Stimulated activated effector memory CD8-positive, alpha-beta T cell treated with anti-CD3 and anti-CD28 coated beads, Interleukin-12 subunit alpha, Interleukin-12 subunit beta, amount 100 ng/mL, for 72 hours (primary cell): Measurements from ENCODE around the gene PTPN21.

Source experiments
- ATAC-seq: fragments of 150-1000 bp; cut with Tn5 transposase; 2 replicates; pipeline ENCODE4 v1.10.0; 2021
- DNase-seq, 2 donors: peaks; one replicate each; pipeline ENCODE4 v3.0.0; 2021 to 2022; ENCODE audit warnings: low spot score in 2 of 2
- H3K27ac Mint-ChIP-seq: one replicate; pipeline ENCODE4 v1.8.0; 2022; ENCODE audit warnings: mild to moderate bottlenecking, mixed read lengths
- H3K36me3 Mint-ChIP-seq: one replicate; pipeline ENCODE4 v1.8.0; 2022; ENCODE audit warnings: mild to moderate bottlenecking, mixed read lengths
- H3K4me1 Mint-ChIP-seq: one replicate; pipeline ENCODE4 v1.8.0; 2022; ENCODE audit warnings: mixed read lengths
- H3K4me3 Mint-ChIP-seq: one replicate; pipeline ENCODE4 v1.8.0; 2022; ENCODE audit warnings: mild to moderate bottlenecking, mixed read lengths
- H3K9me3 Mint-ChIP-seq: one replicate; pipeline ENCODE4 v1.8.0; 2022; ENCODE audit warnings: mixed read lengths

PTPN21 gene

DNA sequence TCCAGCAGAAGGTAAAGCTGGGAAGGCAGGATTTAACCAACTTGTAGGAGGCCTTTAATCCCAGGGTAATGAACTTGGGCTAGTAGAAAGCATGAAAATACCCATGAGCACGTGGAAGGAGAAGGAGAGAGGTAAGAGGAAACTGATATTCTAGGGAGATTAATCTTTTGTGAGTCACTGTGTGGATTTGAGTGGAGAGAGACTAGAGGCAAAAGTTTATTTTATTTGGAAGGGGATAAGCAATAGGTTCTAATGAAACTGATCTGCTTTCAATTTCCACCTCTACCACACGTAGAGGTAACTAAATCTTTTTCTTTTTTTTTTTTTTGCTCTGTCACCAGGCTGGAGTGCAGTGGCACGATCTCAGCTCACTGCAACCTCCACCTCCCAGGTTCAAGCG lies 52.1 kb downstream of the PTPN21 start:
- ATAC-seq (no peak), DNase-seq (no peak)
- no peak overlapping the region for H3K27ac Mint-ChIP-seq
- no peaks in the 10 kb centered on the region for H3K9me3 Mint-ChIP-seq
- H3K4me1 Mint-ChIP-seq: no peaks in the 10 kb centered on the region
- no peaks in the 10 kb centered on the region for H3K36me3 Mint-ChIP-seq
- H3K4me3 Mint-ChIP-seq: no peak overlapping the region

DNA sequence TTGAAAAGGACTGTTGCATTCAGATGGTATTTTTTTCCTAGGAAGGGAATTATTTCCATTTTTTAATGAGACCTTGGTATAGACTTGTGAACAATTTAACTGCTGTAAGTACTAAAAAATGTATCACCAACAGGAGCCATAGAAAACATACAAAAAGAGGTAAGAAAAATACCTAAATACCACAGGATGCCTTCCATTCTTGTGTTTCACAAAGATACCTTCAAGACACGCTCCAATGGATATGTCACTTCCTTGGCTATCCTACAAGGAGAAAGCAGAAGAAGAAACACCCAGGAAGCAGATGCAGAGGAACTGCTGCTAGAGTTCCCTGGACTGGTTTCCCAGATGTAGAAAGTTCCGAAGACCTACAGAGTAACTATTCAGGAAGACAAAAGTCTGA lies 54.2 kb downstream of the PTPN21 start:
- no peak overlapping the region for H3K27ac Mint-ChIP-seq
- ATAC-seq (no peak), DNase-seq (no peak)
- H3K9me3 Mint-ChIP-seq: no peaks in the 10 kb centered on the region
- H3K4me3 Mint-ChIP-seq: no peak overlapping the region
- H3K36me3 Mint-ChIP-seq: no peaks in the 10 kb centered on the region
- no peaks in the 10 kb centered on the region for H3K4me1 Mint-ChIP-seq

DNA sequence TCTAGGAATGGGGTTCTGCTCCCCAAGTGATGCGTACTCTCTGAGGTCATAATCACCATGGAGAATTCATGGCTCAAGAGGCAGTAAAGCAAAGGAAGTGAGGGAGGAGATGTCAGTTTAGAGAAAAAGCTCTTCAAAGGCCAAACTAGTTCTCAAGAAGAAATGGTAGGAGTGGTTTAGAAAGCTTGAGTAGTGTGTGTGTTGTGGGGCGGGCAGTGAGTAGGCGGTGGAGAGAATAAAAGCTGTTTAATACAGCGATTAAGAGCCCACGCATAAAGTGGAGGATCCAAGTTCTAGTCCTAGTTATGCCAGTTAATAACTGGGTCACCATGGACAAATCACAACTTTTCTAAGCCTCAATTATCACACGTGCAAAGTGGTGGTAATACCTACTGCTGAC lies 55.6 kb downstream of the PTPN21 start:
- ATAC-seq: no peak
- no peaks in the 10 kb centered on the region for H3K36me3 Mint-ChIP-seq
- H3K27ac Mint-ChIP-seq: no peak overlapping the region
- no peaks in the 10 kb centered on the region for H3K4me1 Mint-ChIP-seq
- no peak overlapping the region for H3K4me3 Mint-ChIP-seq
- H3K9me3 Mint-ChIP-seq: no peaks in the 10 kb centered on the region
- DNase-seq: no peak

DNA sequence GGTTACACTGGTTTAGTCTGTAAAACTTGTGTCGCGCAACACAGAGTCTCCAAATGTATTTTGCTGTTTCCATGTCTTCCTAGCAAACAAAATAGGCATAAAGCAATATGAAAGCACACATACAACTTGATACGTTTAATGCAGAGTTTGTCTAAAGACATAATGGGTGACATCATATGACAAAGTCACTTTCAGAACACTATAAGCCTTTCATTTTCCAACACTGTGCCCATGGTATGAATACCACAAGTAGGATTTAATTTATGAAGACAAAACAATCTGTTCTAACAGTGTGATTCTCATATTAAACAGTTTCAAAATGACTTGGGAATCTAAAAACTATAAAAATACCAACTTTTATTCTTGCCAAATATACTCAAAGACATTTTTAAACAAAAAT lies 58.4 kb downstream of the PTPN21 start:
- Mint-ChIP-seq H3K27ac (no peak overlapping the region), H3K9me3 (no peaks in the 10 kb centered on the region), H3K4me1 (peaks cover 8% of the 10 kb centered on the region), H3K4me3 (no peak overlapping the region), H3K36me3 (peaks cover 4% of the 10 kb centered on the region)
- no peak for ATAC-seq
- DNase-seq: no peak

DNA sequence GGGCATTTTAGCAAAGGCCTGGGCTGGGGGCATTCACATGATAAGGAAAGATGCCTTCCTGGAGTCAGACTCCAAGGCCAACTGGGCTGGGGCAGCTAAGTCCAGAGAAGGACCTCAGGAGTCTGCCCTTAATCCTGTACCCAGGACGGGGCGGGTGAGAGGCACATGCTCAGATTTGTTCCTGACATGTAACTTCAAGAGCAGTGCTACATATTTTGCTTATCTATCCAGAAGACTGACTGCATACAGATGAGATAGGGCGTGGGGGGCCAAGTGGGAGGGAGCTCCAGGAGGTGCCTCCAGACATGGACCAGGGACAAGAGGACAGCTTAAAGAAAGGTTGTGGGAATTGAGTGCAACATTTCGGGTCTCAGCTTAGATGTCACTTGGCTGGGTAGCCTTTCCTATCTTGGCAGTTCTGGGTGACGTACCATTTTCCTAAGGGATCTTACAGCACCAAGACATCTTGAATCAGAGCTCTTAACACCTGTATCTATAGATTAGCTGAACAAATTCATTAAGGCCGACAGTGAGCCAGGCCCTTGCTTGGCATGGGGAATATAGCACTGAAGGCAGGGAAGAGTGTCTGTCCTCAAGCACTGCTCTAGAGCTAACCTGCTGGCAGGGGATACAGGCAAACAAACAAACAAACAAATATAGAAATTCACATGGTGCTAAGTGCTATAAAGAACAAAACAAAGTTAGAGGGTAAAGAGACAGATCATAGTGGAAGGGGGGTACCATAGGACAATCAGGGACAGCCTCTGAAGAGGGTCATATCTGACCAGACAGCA lies 61.2 kb downstream of the PTPN21 start:
- Mint-ChIP-seq H3K27ac (no peak overlapping the region), H3K9me3 (no peaks in the 10 kb centered on the region), H3K4me3 (no peak overlapping the region), H3K4me1 (peaks cover 8% of the 10 kb centered on the region), H3K36me3 (peaks cover 4% of the 10 kb centered on the region)
- ATAC-seq: no peak
- DNase-seq: no peak

DNA sequence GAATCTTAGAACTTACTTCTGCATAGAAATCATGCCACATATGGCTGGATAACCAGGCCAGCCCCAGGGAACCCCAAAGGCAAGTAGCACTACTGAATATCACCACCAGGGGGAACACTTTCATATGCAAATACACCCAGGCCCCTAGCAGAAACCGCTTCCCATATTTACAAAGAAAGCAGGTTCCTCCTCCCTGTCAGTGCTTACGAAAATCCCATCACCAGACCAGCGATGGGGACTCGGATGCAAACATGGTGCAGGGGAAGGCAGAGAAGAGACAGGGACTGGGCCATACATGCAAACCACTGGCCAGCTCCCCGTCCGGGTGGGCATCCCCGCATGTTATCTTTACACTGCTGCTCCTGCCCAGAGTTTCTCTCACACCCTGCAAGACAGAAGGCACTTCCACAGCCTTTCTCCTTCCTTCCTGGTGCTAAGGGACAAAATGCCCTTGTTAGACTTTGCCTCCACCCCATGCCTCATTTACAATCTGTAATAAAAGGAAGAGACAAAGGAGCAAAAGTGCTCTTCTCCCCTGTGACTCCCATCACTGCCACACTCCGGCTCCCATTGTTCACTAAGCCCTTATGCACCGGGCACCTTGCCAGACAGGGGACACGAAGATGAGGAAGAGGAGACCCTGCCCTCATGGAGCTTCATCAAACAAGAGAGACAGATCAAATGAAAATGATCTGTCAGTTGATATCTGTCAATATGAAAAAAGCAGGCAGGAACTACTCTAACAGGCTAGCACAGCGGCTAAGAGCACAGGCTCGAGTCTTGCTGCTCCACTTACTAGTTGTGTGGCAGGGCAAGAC lies 62.3 kb downstream of the PTPN21 start:
- DNase-seq: peak; percentile 62 to 83
- Mint-ChIP-seq H3K27ac (no peak overlapping the region), H3K4me1 (peaks cover 8% of the 10 kb centered on the region), H3K36me3 (peaks cover 4% of the 10 kb centered on the region), H3K4me3 (no peak overlapping the region), H3K9me3 (no peaks in the 10 kb centered on the region)
- peak; percentile 58 for ATAC-seq

DNA sequence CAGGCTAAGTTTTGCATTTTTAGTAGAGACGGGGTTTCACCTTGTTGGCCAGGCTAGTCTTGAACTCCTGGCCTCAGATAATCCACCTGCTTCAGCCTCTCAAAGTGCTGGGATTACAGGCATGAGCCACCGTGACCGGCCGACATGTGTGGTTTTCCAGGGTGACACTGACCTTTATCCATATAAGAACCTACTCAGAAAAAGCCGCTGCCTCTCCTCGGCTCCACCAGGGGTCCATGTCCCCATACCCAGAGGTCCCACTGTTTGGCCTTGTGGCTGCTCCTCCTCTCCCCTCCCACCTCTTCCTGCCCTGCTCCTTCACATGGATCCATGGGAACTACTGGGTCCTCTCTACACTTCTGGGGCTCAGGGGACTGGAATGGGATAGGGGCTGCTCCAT lies 64.6 kb downstream of the PTPN21 start:
- ATAC-seq: no peak
- Mint-ChIP-seq H3K9me3 (no peaks in the 10 kb centered on the region), H3K4me3 (no peak overlapping the region), H3K27ac (no peak overlapping the region), H3K36me3 (peaks cover 4% of the 10 kb centered on the region), H3K4me1 (peaks cover 8% of the 10 kb centered on the region)
- DNase-seq: no peak

DNA sequence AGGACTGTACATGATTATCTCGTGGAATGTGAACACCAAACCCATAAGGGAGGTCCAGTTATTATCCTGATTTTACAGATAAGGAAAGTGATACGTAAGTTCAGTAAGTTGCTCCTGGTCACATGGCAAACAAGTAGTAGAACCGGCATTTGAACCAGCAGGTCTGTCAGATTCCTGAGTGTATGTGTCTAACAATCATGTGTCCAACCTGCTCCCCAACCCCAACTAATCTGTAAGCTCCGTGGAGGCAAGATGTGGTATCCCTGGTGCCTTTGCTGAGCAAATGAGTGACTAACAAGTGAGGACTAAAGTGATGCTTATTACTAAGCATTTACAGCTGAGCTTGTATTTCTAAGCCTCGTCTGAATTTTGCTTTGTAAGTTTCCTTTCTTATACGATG lies 65.9 kb downstream of the PTPN21 start:
- Mint-ChIP-seq H3K4me3 (no peak overlapping the region), H3K36me3 (peaks cover 4% of the 10 kb centered on the region), H3K4me1 (peaks cover 8% of the 10 kb centered on the region), H3K9me3 (no peaks in the 10 kb centered on the region), H3K27ac (no peak overlapping the region)
- DNase-seq (no peak), ATAC-seq (no peak)

- H3K27ac Mint-ChIP-seq: no peak overlapping the region
- ATAC-seq: no peak
Measured at GRCh38 chr14:88488081-88488480, 66.7 kb downstream of the PTPN21 start.

GRCh38 chr14:88482524-88482923 lies 72.3 kb downstream of the PTPN21 start:
- Mint-ChIP-seq H3K9me3 (no peaks in the 10 kb centered on the region), H3K4me3 (no peak overlapping the region), H3K36me3 (no peaks in the 10 kb centered on the region), H3K4me1 (no peaks in the 10 kb centered on the region), H3K27ac (no peak overlapping the region)
- ATAC-seq (no peak), DNase-seq (no peak)

More at GRCh38 chr14:88488081-88488480, 66.7 kb downstream of the PTPN21 start:
- peaks cover 4% of the 10 kb centered on the region for H3K36me3 Mint-ChIP-seq
- H3K4me1 Mint-ChIP-seq: peaks cover 8% of the 10 kb centered on the region
- DNase-seq: no peak
- no peaks in the 10 kb centered on the region for H3K9me3 Mint-ChIP-seq
- H3K4me3 Mint-ChIP-seq: no peak overlapping the region

GRCh38 chr14:88481794-88482193 lies 73.0 kb downstream of the PTPN21 start:
- Mint-ChIP-seq H3K36me3 (no peaks in the 10 kb centered on the region), H3K27ac (no peak overlapping the region), H3K4me3 (no peak overlapping the region)

DNA sequence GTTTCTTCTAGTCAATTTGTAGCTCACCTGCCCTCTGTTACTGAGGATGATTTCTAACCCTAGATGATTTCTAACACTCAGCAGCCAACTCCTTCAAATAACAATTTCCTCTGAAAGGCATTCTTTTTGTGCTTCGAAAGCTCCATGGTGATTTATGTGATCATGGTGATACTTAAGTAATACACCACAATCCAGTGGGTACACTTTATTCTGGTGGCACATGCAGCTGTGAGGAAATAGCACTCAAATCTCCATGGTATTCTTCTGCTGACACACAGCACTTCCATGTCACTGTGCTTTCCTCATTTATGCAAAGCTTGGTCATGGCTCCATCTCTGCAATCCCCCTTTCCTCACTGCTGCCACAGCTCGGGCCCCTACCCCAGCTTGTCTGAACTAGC lies 73.7 kb downstream of the PTPN21 start:
- Mint-ChIP-seq H3K27ac (no peak overlapping the region), H3K36me3 (no peaks in the 10 kb centered on the region), H3K4me1 (no peaks in the 10 kb centered on the region), H3K4me3 (no peak overlapping the region), H3K9me3 (no peaks in the 10 kb centered on the region)
- ATAC-seq (no peak), DNase-seq (no peak)

More at GRCh38 chr14:88481794-88482193, 73.0 kb downstream of the PTPN21 start:
- H3K4me1 Mint-ChIP-seq: no peaks in the 10 kb centered on the region
- no peaks in the 10 kb centered on the region for H3K9me3 Mint-ChIP-seq
- DNase-seq: no peak
- ATAC-seq: no peak

- no peaks in the 10 kb centered on the region for H3K4me1 Mint-ChIP-seq
- ATAC-seq (no peak), DNase-seq (no peak)
- no peaks in the 10 kb centered on the region for H3K36me3 Mint-ChIP-seq
- H3K9me3 Mint-ChIP-seq: no peaks in the 10 kb centered on the region
- no peak overlapping the region for H3K27ac Mint-ChIP-seq
- no peak overlapping the region for H3K4me3 Mint-ChIP-seq
Measured at GRCh38 chr14:88479574-88479987, 75.2 kb downstream of the PTPN21 start.

GRCh38 chr14:88478931-88479330 lies 75.9 kb downstream of the PTPN21 start:
- no peak overlapping the region for H3K27ac Mint-ChIP-seq
- no peak overlapping the region for H3K4me3 Mint-ChIP-seq
- ATAC-seq (no peak), DNase-seq (no peak)
- H3K9me3 Mint-ChIP-seq: no peaks in the 10 kb centered on the region
- no peaks in the 10 kb centered on the region for H3K4me1 Mint-ChIP-seq
- no peaks in the 10 kb centered on the region for H3K36me3 Mint-ChIP-seq

GRCh38 chr14:88477513-88478250 lies 77.1 kb downstream of the PTPN21 start:
- no peak overlapping the region for H3K27ac Mint-ChIP-seq
- H3K9me3 Mint-ChIP-seq: no peaks in the 10 kb centered on the region
- no peak for ATAC-seq
- H3K36me3 Mint-ChIP-seq: no peaks in the 10 kb centered on the region
- DNase-seq: no peak
- no peaks in the 10 kb centered on the region for H3K4me1 Mint-ChIP-seq
- no peak overlapping the region for H3K4me3 Mint-ChIP-seq
